ENCODE data around the gene ANO2.

ANO2 gene

GRCh38 chr12:5534426-5535199 is 410.4 kb downstream of the ANO2 start:
- TF ChIP-seq MYC (IDR thresholded peaks at IDR 0.05; ENCODE audit: low read depth, low read length) (no peak), MAX (IDR thresholded peaks at IDR 0.05; ENCODE audit: low read depth, low read length) (no peak)
- H3K4me3 ChIP-seq (ENCODE audit: low read depth, low read length): no peak overlapping the region

GRCh38 chr12:5533368-5533767 is 411.7 kb downstream of the ANO2 start:
- no peak for DNase-seq (ENCODE audit: low read depth)
- TF ChIP-seq POLR2A (IDR thresholded peaks at IDR 0.05; ENCODE audit: extremely low read depth, insufficient read length): no peak
- TF ChIP-seq CTCF (IDR thresholded peaks at IDR 0.05; ENCODE audit: low read depth, low read length): no peak
- TF ChIP-seq MAX (IDR thresholded peaks at IDR 0.05; ENCODE audit: low read depth, low read length): no peak
- TF ChIP-seq MYC (IDR thresholded peaks at IDR 0.05; ENCODE audit: low read depth, low read length): no peak
- no peak overlapping the region for H3K4me3 ChIP-seq (ENCODE audit: low read depth, low read length)

More at GRCh38 chr12:5534426-5535199, 410.4 kb downstream of the ANO2 start:
- DNase-seq (ENCODE audit: low read depth): no peak

GRCh38 chr12:5525783-5526367 is 419.2 kb downstream of the ANO2 start:
- DNase-seq (ENCODE audit: low read depth): no peak
- no peak overlapping the region for H3K4me3 ChIP-seq (ENCODE audit: low read depth, low read length)
- no peak for TF ChIP-seq CTCF (IDR thresholded peaks at IDR 0.05; ENCODE audit: low read depth, low read length)
- TF ChIP-seq MAX (IDR thresholded peaks at IDR 0.05; ENCODE audit: low read depth, low read length): no peak
- no peak for TF ChIP-seq POLR2A (IDR thresholded peaks at IDR 0.05; ENCODE audit: extremely low read depth, insufficient read length)
- TF ChIP-seq MYC (IDR thresholded peaks at IDR 0.05; ENCODE audit: low read depth, low read length): no peak

GRCh38 chr12:5524769-5525436 is 420.2 kb downstream of the ANO2 start:
- no peak for DNase-seq (ENCODE audit: low read depth)
- no peak overlapping the region for H3K4me3 ChIP-seq (ENCODE audit: low read depth, low read length)
- no peak for TF ChIP-seq CTCF (IDR thresholded peaks at IDR 0.05; ENCODE audit: low read depth, low read length)
- TF ChIP-seq MAX (IDR thresholded peaks at IDR 0.05; ENCODE audit: low read depth, low read length): no peak
- no peak for TF ChIP-seq POLR2A (IDR thresholded peaks at IDR 0.05; ENCODE audit: extremely low read depth, insufficient read length)
- no peak for TF ChIP-seq MYC (IDR thresholded peaks at IDR 0.05; ENCODE audit: low read depth, low read length)

GRCh38 chr12:5524116-5524768 is 420.8 kb downstream of the ANO2 start:
- H3K4me3 ChIP-seq (ENCODE audit: low read depth, low read length): no peak overlapping the region
- no peak for DNase-seq (ENCODE audit: low read depth)
- TF ChIP-seq POLR2A (IDR thresholded peaks at IDR 0.05; ENCODE audit: extremely low read depth, insufficient read length): no peak
- no peak for TF ChIP-seq CTCF (IDR thresholded peaks at IDR 0.05; ENCODE audit: low read depth, low read length)
- no peak for TF ChIP-seq MYC (IDR thresholded peaks at IDR 0.05; ENCODE audit: low read depth, low read length)
- TF ChIP-seq MAX (IDR thresholded peaks at IDR 0.05; ENCODE audit: low read depth, low read length): no peak

Data from NB4 (cell line).